SK-N-SH (cell line): Measurements from ENCODE around the gene FMN2. TPM values are rescaled to one million over a fixed set of nuclear protein-coding genes. Genes with fewer than 3 reads are reported as not detected.

Experiments
- CTCF ChIA-PET: fragments of 300-600, 350-600 bp; formaldehyde crosslinking; extraction: SDS; loops from one replicate; lab custom pipeline; 2021; lab: Yijun Ruan, JAX
- POLR2A ChIA-PET: fragments of 350-600 bp; sonication (Branson Sonifier 250); formaldehyde crosslinking; extraction: SDS; loops from one replicate; lab custom pipeline; 2020; ENCODE audit warnings: antibody characterized with exemption, inconsistent platforms; lab: Yijun Ruan, JAX
- DNase-seq: peaks from one replicate; pipeline ENCODE4 v3.0.0; 2012
- H2AFZ ChIP-seq: fragments of 200-600 bp; sonication (generic); 2 replicates; pipeline ENCODE4 v1.8.1; 2016; ENCODE audit warnings: antibody characterized with exemption, mild to moderate bottlenecking, low read depth
- H3F3A ChIP-seq: fragments of 200-600 bp; sonication (generic); replicated peaks from 2 replicates; pipeline ENCODE3; 2016; ENCODE audit warnings: antibody characterized with exemption, mild to moderate bottlenecking; ENCODE audit not compliant: insufficient read depth
- H3K27ac ChIP-seq, 2 experiments: fragments of 200-500 bp in 1 of 2; fragments of 200-600 bp in 1 of 2; sonication (Bioruptor generic) in 1 of 2; sonication (generic), shearing (Covaris generic) in 1 of 2; 2 replicates each; pipeline versions ENCODE4 v1.5.1 to v1.6.1; 2014 to 2016; ENCODE audit warnings: low read depth in 2 of 2, inconsistent platforms in 1 of 2, low read length in 1 of 2, mild to moderate bottlenecking in 1 of 2, mixed read lengths in 1 of 2
- H3K27me3 ChIP-seq: fragments of 200-600 bp; sonication (generic), shearing (Covaris generic); 2 replicates; pipeline ENCODE4 v1.6.1; 2016; ENCODE audit warnings: mixed run types; ENCODE audit not compliant: insufficient read depth
- H3K36me3 ChIP-seq, 2 experiments: fragments of 200-500 bp in 1 of 2; fragments of 200-600 bp in 1 of 2; sonication (Bioruptor generic) in 1 of 2; sonication (generic) in 1 of 2; replicated peaks in 1 of 2; 2 replicates each; pipeline versions ENCODE3 to v1.5.1; 2014 to 2016; ENCODE audit warnings: low read length in 1 of 2, mild to moderate bottlenecking in 1 of 2; ENCODE audit not compliant: insufficient read depth in 2 of 2, control insufficient read depth in 1 of 2
- H3K4me1 ChIP-seq, 2 experiments: fragments of 200-500 bp in 1 of 2; fragments of 200-600 bp in 1 of 2; sonication (Bioruptor generic) in 1 of 2; sonication (generic), shearing (Covaris generic) in 1 of 2; 2 replicates each; pipeline versions ENCODE4 v1.5.1 to v1.6.1; 2014 to 2016; ENCODE audit warnings: low read depth in 1 of 2, low read length in 1 of 2, mixed run types in 1 of 2; ENCODE audit not compliant: insufficient read depth in 2 of 2, control insufficient read depth in 1 of 2
- H3K4me2 ChIP-seq: fragments of 200-600 bp; sonication (generic), shearing (Covaris generic); 2 replicates; pipeline ENCODE4 v1.6.1; 2017; ENCODE audit warnings: mixed run types
- H3K4me3 ChIP-seq, 2 experiments: fragments of 200-500 bp in 1 of 2; fragments of 200-600 bp in 1 of 2; sonication (Bioruptor generic) in 1 of 2; sonication (generic), shearing (Covaris generic) in 1 of 2; 2 replicates each; pipeline versions ENCODE4 v1.5.1 to v1.8.1; 2014 to 2016; ENCODE audit warnings: low read depth in 2 of 2, inconsistent platforms in 1 of 2, low read length in 1 of 2, mild to moderate bottlenecking in 1 of 2, mixed read lengths in 1 of 2, moderate library complexity in 1 of 2
- H3K79me2 ChIP-seq: fragments of 200-600 bp; sonication (generic); 2 replicates; pipeline ENCODE4 v1.8.1; 2017; ENCODE audit warnings: mild to moderate bottlenecking; ENCODE audit not compliant: insufficient read depth
- H3K9ac ChIP-seq: fragments of 200-600 bp; sonication (generic); 2 replicates; pipeline ENCODE4 v1.6.1; 2017; ENCODE audit warnings: mixed run types
- H3K9me2 ChIP-seq: fragments of 200-600 bp; sonication (generic); 2 replicates; pipeline ENCODE4 v1.6.1; 2017; ENCODE audit warnings: mixed run types
- H3K9me3 ChIP-seq: fragments of 200-600 bp; sonication (generic); 2 replicates; pipeline ENCODE4 v1.6.1; 2017; ENCODE audit warnings: mixed run types, mild to moderate bottlenecking, moderate library complexity
- H4K20me1 ChIP-seq: fragments of 200-600 bp; sonication (generic); 2 replicates; pipeline ENCODE4 v1.6.1; 2017; ENCODE audit warnings: mild to moderate bottlenecking, mixed run types; ENCODE audit not compliant: insufficient read depth
- EP300 ChIP-seq, 2 experiments: IDR thresholded peaks; 2 replicates each; pipeline versions ENCODE4 v1.4.0 to v1.6.1; 2012; ENCODE audit warnings: borderline replicate concordance in 1 of 2, low read depth in 1 of 2, low read length in 1 of 2
- FOXJ3 ChIP-seq: sonication (generic); formaldehyde crosslinking; IDR thresholded peaks from 2 replicates; pipeline ENCODE4 v1.5.1; 2020; ENCODE audit warnings: mild to moderate bottlenecking, missing genetic modification reagents
- FOXM1 ChIP-seq: IDR thresholded peaks from 2 replicates; pipeline ENCODE4 v1.4.0; 2012; ENCODE audit warnings: low read depth, mild to moderate bottlenecking
- JUND ChIP-seq: IDR thresholded peaks from 2 replicates; pipeline ENCODE4 v1.4.0; 2012
- MEF2A ChIP-seq: IDR thresholded peaks from 2 replicates; pipeline ENCODE4 v1.4.0; 2012; ENCODE audit warnings: low read depth, borderline replicate concordance
- NRF1 ChIP-seq: IDR thresholded peaks from 2 replicates; pipeline ENCODE4 v1.6.1; 2012; ENCODE audit warnings: low read depth, mild to moderate bottlenecking, low read length
- RCOR1 ChIP-seq: fragments of 150-350 bp; IDR thresholded peaks from 2 replicates; pipeline ENCODE4 v1.6.1; 2017; ENCODE audit warnings: antibody characterized with exemption, low read length
- RXRA ChIP-seq: IDR thresholded peaks from 2 replicates; pipeline ENCODE4 v1.4.0; 2012; ENCODE audit warnings: low read depth, mild to moderate bottlenecking, borderline replicate concordance
- TAF1 ChIP-seq: IDR thresholded peaks from 2 replicates; pipeline ENCODE4 v1.6.1; 2012; ENCODE audit warnings: low read depth, mild to moderate bottlenecking, low read length, moderate library complexity, borderline replicate concordance
- WGBS: methylation state at CpG from one replicate; pipeline ENCODE4 v1.1.6; 2017; ENCODE audit warnings: low lambda C conversion rate; 5-methylcytosine and 5-hydroxymethylcytosine counted together
- polyA plus RNA-seq, 3 experiments: library from polyadenylated mRNA; depleted of rRNA; stranded (reverse); fragments of >200 nt; gene quantifications; 2 replicates each; pipeline ENCODE4 v1.2.3, GENCODE V29; 2012
- TF ChIP-seq, protein P1 (sequence below): fragments of 150-350 bp; IDR thresholded peaks from 2 replicates; pipeline ENCODE4 v1.6.1; 2017; ENCODE audit warnings: antibody characterized with exemption, low read length, low read depth, borderline replicate concordance
- TF ChIP-seq, protein P2 (sequence below): fragments of 200-600 bp; sonication (generic); IDR thresholded peaks from 2 replicates; pipeline ENCODE4 v1.6.1; 2017; ENCODE audit warnings: antibody characterized with exemption, mild to moderate bottlenecking, moderate library complexity
- TF ChIP-seq, protein P3 (sequence below): IDR thresholded peaks from 2 replicates; pipeline ENCODE4 v1.6.1; 2012; ENCODE audit warnings: mild to moderate bottlenecking, low read depth, low read length, moderate library complexity

FMN2 gene
- polyA plus RNA-seq, 1 of the 3 experiments (the other 2 are of a cell fraction) = 7.2 TPM

- Histone ChIP-seq H3K4me1 (no peaks in the 10 kb centered on the region), H4K20me1 (no peaks in the 10 kb centered on the region), H3K79me2 (no peaks in the 10 kb centered on the region), H3K36me3 (no peaks in the 10 kb centered on the region), H3K4me2 (no peak overlapping the region), H3K9me2 (no peaks in the 10 kb centered on the region), H2AFZ (no peak overlapping the region), H3K9me3 (no peaks in the 10 kb centered on the region), H3K27me3 (no peaks in the 10 kb centered on the region), H3F3A (no peaks in the 10 kb centered on the region), H3K9ac (no peak overlapping the region), H3K4me3 (no peak overlapping the region), H3K27ac (no peak overlapping the region)
- POLR2A ChIA-PET = no interaction called here
- no peak for TF ChIP-seq RXRA
- no peak for TF ChIP-seq FOXM1
- TF ChIP-seq, protein P1, sequence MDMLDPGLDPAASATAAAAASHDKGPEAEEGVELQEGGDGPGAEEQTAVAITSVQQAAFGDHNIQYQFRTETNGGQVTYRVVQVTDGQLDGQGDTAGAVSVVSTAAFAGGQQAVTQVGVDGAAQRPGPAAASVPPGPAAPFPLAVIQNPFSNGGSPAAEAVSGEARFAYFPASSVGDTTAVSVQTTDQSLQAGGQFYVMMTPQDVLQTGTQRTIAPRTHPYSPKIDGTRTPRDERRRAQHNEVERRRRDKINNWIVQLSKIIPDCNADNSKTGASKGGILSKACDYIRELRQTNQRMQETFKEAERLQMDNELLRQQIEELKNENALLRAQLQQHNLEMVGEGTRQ = no peak
- no peak for TF ChIP-seq MEF2A
- TF ChIP-seq FOXJ3 = no peak
- TF ChIP-seq, protein P2, sequence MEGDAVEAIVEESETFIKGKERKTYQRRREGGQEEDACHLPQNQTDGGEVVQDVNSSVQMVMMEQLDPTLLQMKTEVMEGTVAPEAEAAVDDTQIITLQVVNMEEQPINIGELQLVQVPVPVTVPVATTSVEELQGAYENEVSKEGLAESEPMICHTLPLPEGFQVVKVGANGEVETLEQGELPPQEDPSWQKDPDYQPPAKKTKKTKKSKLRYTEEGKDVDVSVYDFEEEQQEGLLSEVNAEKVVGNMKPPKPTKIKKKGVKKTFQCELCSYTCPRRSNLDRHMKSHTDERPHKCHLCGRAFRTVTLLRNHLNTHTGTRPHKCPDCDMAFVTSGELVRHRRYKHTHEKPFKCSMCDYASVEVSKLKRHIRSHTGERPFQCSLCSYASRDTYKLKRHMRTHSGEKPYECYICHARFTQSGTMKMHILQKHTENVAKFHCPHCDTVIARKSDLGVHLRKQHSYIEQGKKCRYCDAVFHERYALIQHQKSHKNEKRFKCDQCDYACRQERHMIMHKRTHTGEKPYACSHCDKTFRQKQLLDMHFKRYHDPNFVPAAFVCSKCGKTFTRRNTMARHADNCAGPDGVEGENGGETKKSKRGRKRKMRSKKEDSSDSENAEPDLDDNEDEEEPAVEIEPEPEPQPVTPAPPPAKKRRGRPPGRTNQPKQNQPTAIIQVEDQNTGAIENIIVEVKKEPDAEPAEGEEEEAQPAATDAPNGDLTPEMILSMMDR = no peak
- no peak for TF ChIP-seq RCOR1
- TF ChIP-seq EP300 (IDR thresholded peaks at IDR 0.05; ENCODE audit: borderline replicate concordance in 1 of 2, low read depth in 1 of 2, low read length in 1 of 2) = no peak
- TF ChIP-seq JUND = no peak
- TF ChIP-seq, protein P3, sequence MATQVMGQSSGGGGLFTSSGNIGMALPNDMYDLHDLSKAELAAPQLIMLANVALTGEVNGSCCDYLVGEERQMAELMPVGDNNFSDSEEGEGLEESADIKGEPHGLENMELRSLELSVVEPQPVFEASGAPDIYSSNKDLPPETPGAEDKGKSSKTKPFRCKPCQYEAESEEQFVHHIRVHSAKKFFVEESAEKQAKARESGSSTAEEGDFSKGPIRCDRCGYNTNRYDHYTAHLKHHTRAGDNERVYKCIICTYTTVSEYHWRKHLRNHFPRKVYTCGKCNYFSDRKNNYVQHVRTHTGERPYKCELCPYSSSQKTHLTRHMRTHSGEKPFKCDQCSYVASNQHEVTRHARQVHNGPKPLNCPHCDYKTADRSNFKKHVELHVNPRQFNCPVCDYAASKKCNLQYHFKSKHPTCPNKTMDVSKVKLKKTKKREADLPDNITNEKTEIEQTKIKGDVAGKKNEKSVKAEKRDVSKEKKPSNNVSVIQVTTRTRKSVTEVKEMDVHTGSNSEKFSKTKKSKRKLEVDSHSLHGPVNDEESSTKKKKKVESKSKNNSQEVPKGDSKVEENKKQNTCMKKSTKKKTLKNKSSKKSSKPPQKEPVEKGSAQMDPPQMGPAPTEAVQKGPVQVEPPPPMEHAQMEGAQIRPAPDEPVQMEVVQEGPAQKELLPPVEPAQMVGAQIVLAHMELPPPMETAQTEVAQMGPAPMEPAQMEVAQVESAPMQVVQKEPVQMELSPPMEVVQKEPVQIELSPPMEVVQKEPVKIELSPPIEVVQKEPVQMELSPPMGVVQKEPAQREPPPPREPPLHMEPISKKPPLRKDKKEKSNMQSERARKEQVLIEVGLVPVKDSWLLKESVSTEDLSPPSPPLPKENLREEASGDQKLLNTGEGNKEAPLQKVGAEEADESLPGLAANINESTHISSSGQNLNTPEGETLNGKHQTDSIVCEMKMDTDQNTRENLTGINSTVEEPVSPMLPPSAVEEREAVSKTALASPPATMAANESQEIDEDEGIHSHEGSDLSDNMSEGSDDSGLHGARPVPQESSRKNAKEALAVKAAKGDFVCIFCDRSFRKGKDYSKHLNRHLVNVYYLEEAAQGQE = no peak
- no peak for TF ChIP-seq NRF1
- CTCF ChIA-PET = interaction anchor here (1.0 to 1.7 kb wide), 7 partner anchors 9 to 133 kb away, joined by 3 to 5 read pairs (median 3); no protein-coding TSS in a partner anchor
- 53% methylated on average over 1 of the region's 1 CpG for WGBS
- no peak for DNase-seq
These were observed 35.7 kb upstream of the FMN2 start for GRCh38 chr1:240055936-240056335.

DNA sequence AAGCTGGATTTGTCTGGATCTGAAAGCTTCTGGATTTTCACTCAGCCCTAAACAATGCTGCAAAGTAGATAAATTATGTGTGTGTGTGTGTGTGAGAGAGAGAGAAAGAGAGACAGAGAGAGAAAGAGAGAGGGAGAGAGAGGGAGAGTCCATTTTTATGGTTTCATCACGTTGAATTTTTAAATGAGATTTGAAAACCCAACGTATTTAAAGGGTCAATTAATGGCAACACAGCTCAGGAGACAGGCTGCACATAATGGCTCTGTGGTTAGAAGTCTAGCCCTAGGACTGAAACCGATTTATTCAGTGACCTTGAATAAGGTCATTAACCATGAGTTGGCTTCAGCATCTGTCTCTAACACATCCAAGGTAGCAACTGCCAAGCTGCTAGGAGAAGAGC is 35.3 kb upstream of the FMN2 start:
- H3K9me2 ChIP-seq = no peaks in the 10 kb centered on the region
- POLR2A ChIA-PET = no interaction called here
- no peaks in the 10 kb centered on the region for H3K27me3 ChIP-seq
- no peaks in the 10 kb centered on the region for H3K36me3 ChIP-seq
- no peaks in the 10 kb centered on the region for H3K9me3 ChIP-seq
- H3K9ac ChIP-seq = no peak overlapping the region
- H4K20me1 ChIP-seq = no peaks in the 10 kb centered on the region
- no peak for DNase-seq
- no peaks in the 10 kb centered on the region for H3K4me1 ChIP-seq
- TF ChIP-seq TAF1 = no peak
- no peak for TF ChIP-seq MEF2A
- TF ChIP-seq, all 33 proteins: peak for 0
- no peak overlapping the region for H3K4me2 ChIP-seq
- 39% methylated on average over 3 of the region's 3 CpGs for WGBS
- CTCF ChIA-PET = interaction anchor here (1.0 to 1.7 kb wide), 6 partner anchors 10 to 132 kb away, joined by 3 to 5 read pairs (median 3); no protein-coding TSS in a partner anchor
- H2AFZ ChIP-seq = no peak overlapping the region
- no peaks in the 10 kb centered on the region for H3F3A ChIP-seq
- no peaks in the 10 kb centered on the region for H3K79me2 ChIP-seq
- H3K27ac ChIP-seq = no peak overlapping the region
- H3K4me3 ChIP-seq = no peak overlapping the region
